ENCODE data around the gene ULK4. TPM values are rescaled to one million over a fixed set of nuclear protein-coding genes. Genes with fewer than 3 reads are reported as not detected.
"Not testable (repeated sequence)": the region's sequence is repeated elsewhere in the genome, so short reads cannot be mapped to it uniquely, and the experiment has no call there.

The ULK4 gene
- total RNA-seq, 1 experiment from 2014 or later, result 14.3 TPM

DNA sequence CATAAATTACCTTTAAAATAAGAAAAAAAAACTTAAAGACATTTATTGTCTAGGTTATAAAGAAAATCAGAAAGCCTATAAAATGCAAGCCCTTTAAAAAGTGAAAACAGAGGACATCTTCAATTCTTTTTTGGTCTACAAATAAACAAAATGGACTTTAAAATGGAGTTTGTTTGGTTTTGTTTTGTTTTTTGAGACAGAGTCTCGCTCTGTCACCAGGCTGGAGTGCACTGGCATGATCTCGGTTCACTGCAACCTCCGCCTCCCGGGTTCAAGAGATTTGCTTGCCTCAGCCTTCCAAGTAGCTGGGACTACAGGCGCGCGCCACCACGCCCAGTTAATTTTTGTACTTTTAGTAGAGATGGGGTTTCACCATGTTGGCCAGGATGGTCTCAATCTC is 252.7 kb downstream of the ULK4 start:
- H3K27ac ChIP-seq (ENCODE audit: low read length); POLR2A ChIA-PET; H3K9me3 ChIP-seq (ENCODE audit: control insufficient read depth, insufficient read depth, low read depth, low read length); H3K4me3 ChIP-seq (ENCODE audit: low read depth in 2 of 2, low read length in 2 of 2); BruUV-seq (replicated peaks); ATAC-seq; intact Hi-C loops (cut with micrococcal nuclease; ENCODE audit: unreplicated experiment); in situ Hi-C loops (cut with HindIII; ENCODE audit: low pct_unique_long_range_greater_than_20kb, low sequenced_read_pairs); H3K4me1 ChIP-seq (ENCODE audit: control insufficient read depth, insufficient read depth, low read length); CTCF ChIA-PET; H3K36me3 ChIP-seq (ENCODE audit: control insufficient read depth, insufficient read depth, low read length); DNase-seq (ENCODE audit: low read depth, low spot score); H3K27me3 ChIP-seq (ENCODE audit: control insufficient read depth, insufficient read depth, low read length): not testable (repeated sequence)

DNA sequence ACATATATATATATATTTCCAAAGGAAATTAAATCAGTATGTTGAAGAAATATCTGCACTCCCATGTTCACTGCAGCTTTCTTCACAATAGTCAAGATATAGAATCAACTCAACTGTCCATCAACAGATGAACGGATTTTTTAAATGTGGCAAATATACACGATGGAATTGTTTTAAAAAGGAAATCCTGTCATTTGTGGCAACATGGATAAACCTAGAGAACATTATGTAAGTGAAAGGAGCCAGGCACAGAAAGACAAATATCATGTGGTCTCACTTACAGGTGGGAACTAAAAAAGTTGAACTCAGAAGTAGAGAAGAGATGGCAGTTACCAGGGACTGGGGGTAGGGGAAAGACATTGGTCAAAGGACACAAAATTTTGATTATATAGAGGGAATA is 253.7 kb downstream of the ULK4 start:
- intact Hi-C loops (cut with micrococcal nuclease; ENCODE audit: unreplicated experiment), result no loop called here
- Histone ChIP-seq H3K4me3 (ENCODE audit: low read depth in 2 of 2, low read length in 2 of 2) (no peak overlapping the region), H3K36me3 (ENCODE audit: control insufficient read depth, insufficient read depth, low read length) (no peaks in the 10 kb centered on the region), H3K27ac (ENCODE audit: low read length) (no peak overlapping the region), H3K4me1 (ENCODE audit: control insufficient read depth, insufficient read depth, low read length) (no peaks in the 10 kb centered on the region), H3K27me3 (ENCODE audit: control insufficient read depth, insufficient read depth, low read length) (no peaks in the 10 kb centered on the region), H3K9me3 (ENCODE audit: control insufficient read depth, insufficient read depth, low read depth, low read length) (no peaks in the 10 kb centered on the region)
- in situ Hi-C loops (cut with HindIII; ENCODE audit: low pct_unique_long_range_greater_than_20kb, low sequenced_read_pairs), result no loop called here
- ATAC-seq (no peak), DNase-seq (ENCODE audit: low read depth, low spot score) (no peak)
- ChIA-PET CTCF (no interaction called here), POLR2A (no interaction called here)
- no peak for TF ChIP-seq POLR2AphosphoS5 (IDR thresholded peaks at IDR 0.05; ENCODE audit: low read depth, low read length)
- TF ChIP-seq, protein P1, sequence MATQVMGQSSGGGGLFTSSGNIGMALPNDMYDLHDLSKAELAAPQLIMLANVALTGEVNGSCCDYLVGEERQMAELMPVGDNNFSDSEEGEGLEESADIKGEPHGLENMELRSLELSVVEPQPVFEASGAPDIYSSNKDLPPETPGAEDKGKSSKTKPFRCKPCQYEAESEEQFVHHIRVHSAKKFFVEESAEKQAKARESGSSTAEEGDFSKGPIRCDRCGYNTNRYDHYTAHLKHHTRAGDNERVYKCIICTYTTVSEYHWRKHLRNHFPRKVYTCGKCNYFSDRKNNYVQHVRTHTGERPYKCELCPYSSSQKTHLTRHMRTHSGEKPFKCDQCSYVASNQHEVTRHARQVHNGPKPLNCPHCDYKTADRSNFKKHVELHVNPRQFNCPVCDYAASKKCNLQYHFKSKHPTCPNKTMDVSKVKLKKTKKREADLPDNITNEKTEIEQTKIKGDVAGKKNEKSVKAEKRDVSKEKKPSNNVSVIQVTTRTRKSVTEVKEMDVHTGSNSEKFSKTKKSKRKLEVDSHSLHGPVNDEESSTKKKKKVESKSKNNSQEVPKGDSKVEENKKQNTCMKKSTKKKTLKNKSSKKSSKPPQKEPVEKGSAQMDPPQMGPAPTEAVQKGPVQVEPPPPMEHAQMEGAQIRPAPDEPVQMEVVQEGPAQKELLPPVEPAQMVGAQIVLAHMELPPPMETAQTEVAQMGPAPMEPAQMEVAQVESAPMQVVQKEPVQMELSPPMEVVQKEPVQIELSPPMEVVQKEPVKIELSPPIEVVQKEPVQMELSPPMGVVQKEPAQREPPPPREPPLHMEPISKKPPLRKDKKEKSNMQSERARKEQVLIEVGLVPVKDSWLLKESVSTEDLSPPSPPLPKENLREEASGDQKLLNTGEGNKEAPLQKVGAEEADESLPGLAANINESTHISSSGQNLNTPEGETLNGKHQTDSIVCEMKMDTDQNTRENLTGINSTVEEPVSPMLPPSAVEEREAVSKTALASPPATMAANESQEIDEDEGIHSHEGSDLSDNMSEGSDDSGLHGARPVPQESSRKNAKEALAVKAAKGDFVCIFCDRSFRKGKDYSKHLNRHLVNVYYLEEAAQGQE (IDR thresholded peaks at IDR 0.05; ENCODE audit: insufficient read depth in 1 of 2, low read depth in 2 of 2, low read length in 1 of 2), result no peak
- no peak for TF ChIP-seq SIN3A (IDR thresholded peaks at IDR 0.05; ENCODE audit: borderline replicate concordance, insufficient read depth, low read depth, low read length)
- no peak for TF ChIP-seq TCF7L2 (IDR thresholded peaks at IDR 0.05; ENCODE audit: low read depth, low read length)
- TF ChIP-seq, protein P2, sequence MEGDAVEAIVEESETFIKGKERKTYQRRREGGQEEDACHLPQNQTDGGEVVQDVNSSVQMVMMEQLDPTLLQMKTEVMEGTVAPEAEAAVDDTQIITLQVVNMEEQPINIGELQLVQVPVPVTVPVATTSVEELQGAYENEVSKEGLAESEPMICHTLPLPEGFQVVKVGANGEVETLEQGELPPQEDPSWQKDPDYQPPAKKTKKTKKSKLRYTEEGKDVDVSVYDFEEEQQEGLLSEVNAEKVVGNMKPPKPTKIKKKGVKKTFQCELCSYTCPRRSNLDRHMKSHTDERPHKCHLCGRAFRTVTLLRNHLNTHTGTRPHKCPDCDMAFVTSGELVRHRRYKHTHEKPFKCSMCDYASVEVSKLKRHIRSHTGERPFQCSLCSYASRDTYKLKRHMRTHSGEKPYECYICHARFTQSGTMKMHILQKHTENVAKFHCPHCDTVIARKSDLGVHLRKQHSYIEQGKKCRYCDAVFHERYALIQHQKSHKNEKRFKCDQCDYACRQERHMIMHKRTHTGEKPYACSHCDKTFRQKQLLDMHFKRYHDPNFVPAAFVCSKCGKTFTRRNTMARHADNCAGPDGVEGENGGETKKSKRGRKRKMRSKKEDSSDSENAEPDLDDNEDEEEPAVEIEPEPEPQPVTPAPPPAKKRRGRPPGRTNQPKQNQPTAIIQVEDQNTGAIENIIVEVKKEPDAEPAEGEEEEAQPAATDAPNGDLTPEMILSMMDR (IDR thresholded peaks at IDR 0.05), result no peak
- BruUV-seq (replicated peaks), result no TSS peak

DNA sequence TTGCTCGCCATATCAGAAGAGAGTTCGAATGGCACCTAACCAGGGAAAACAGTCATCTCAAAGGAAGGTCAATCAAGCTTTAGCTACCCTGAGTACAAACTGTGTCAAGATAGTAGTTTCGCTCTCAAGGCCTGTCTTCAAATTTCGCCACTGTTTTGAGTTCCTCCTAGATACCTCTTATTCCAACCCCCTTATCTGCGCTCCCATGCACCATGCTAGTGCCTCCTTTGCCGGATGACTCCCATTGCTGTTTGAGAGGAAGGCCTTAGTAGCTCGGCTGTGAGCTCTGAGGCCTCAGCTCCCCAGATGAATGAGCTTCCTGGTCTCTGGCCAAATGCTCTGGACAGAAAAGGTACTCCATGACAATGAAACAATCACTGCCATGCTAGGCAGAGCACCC is 256.0 kb downstream of the ULK4 start:
- ChIA-PET CTCF (no interaction called here), POLR2A (no interaction called here)
- intact Hi-C loops (cut with micrococcal nuclease; ENCODE audit: unreplicated experiment), result no loop called here
- Histone ChIP-seq H3K27ac (ENCODE audit: low read length) (no peak overlapping the region), H3K4me3 (ENCODE audit: low read depth in 2 of 2, low read length in 2 of 2) (no peak overlapping the region), H3K9me3 (ENCODE audit: control insufficient read depth, insufficient read depth, low read depth, low read length) (no peaks in the 10 kb centered on the region), H3K36me3 (ENCODE audit: control insufficient read depth, insufficient read depth, low read length) (no peaks in the 10 kb centered on the region), H3K27me3 (ENCODE audit: control insufficient read depth, insufficient read depth, low read length) (no peaks in the 10 kb centered on the region), H3K4me1 (ENCODE audit: control insufficient read depth, insufficient read depth, low read length) (no peaks in the 10 kb centered on the region)
- DNase-seq (ENCODE audit: low read depth, low spot score) (no peak), ATAC-seq (no peak)
- in situ Hi-C loops (cut with HindIII; ENCODE audit: low pct_unique_long_range_greater_than_20kb, low sequenced_read_pairs), result no loop called here
- BruUV-seq (replicated peaks), result no TSS peak
- no peak for TF ChIP-seq SIN3A (IDR thresholded peaks at IDR 0.05; ENCODE audit: borderline replicate concordance, insufficient read depth, low read depth, low read length)
- TF ChIP-seq POLR2AphosphoS5 (IDR thresholded peaks at IDR 0.05; ENCODE audit: low read depth, low read length), result no peak
- TF ChIP-seq, protein P1 (IDR thresholded peaks at IDR 0.05; ENCODE audit: insufficient read depth in 1 of 2, low read depth in 2 of 2, low read length in 1 of 2), result no peak
- TF ChIP-seq TCF7L2 (IDR thresholded peaks at IDR 0.05; ENCODE audit: low read depth, low read length), result no peak
- TF ChIP-seq, protein P2 (IDR thresholded peaks at IDR 0.05), result no peak
